NCI-H146 (cell line): ENCODE results near the gene RBM10.
A peak's percentile ranks its signal among the peaks of the same experiment; 100 is the strongest.
"Not testable (repeated sequence)": the region's sequence is repeated elsewhere in the genome, so short reads cannot be mapped to it uniquely, and the experiment has no call there.

Source experiments
- DNase-seq: peaks from one replicate; lab custom pipeline; 2025; lab: John Stamatoyannopoulos, UW

RBM10 gene

GRCh38 chrX:47144626-47145394 lies at the start of gene RBM10, which contains the start of gene NDUFB11:
TSS of gene RBM10 (plus strand) at chrX:47145221. CDS start at chrX:47147482, 2,261 bp downstream.
TSS of gene NDUFB11 (minus strand) at chrX:47144702. CDS start at chrX:47144679, 23 bp downstream.
- peak; percentile 96 for DNase-seq

- DNase-seq: peak; percentile 40
Measured at GRCh38 chrX:47097018-47097417, 48.0 kb upstream of the RBM10 start.

GRCh38 chrX:47098338-47099094 lies 46.5 kb upstream of the RBM10 start:
- no peak for DNase-seq

GRCh38 chrX:47101206-47101605 lies 43.8 kb upstream of the RBM10 start:
- no peak for DNase-seq

GRCh38 chrX:47110936-47111615 lies 33.9 kb upstream of the RBM10 start:
- DNase-seq: not testable (repeated sequence)

GRCh38 chrX:47112316-47112954 lies 32.6 kb upstream of the RBM10 start:
- DNase-seq: no peak

GRCh38 chrX:47116551-47117110 lies 28.4 kb upstream of the RBM10 start:
- DNase-seq: not testable (repeated sequence)

GRCh38 chrX:47124466-47124865 lies 20.6 kb upstream of the RBM10 start:
- not testable (repeated sequence) for DNase-seq

- DNase-seq: peak; percentile 95
Measured at GRCh38 chrX:47129157-47129898, 15.7 kb upstream of the RBM10 start.

GRCh38 chrX:47129899-47130358 lies 15.1 kb upstream of the RBM10 start:
- DNase-seq: no peak

- DNase-seq: no peak
Measured at GRCh38 chrX:47133493-47133892, 11.5 kb upstream of the RBM10 start.

- DNase-seq: not testable (repeated sequence)
Measured at GRCh38 chrX:47135650-47136049, 9.4 kb upstream of the RBM10 start.

GRCh38 chrX:47138171-47138570 lies 6.8 kb upstream of the RBM10 start:
- no peak for DNase-seq

GRCh38 chrX:47143894-47144625 lies 961 bp upstream of the RBM10 start:
- peak; percentile 66 for DNase-seq

GRCh38 chrX:47145395-47146120 lies 537 bp downstream of the RBM10 start:
- DNase-seq: peak; percentile 76

GRCh38 chrX:47146121-47146935 lies 1.3 kb downstream of the RBM10 start:
- DNase-seq: peak; percentile 30

GRCh38 chrX:47146936-47147859 lies 2.2 kb downstream of the RBM10 start:
- no peak for DNase-seq
